GM12875 (cell line): ENCODE data around the gene CYP4V2.

ENCODE experiments used
- H3K4me3 ChIP-seq: one replicate; pipeline ENCODE4 v1.5.1; 2011; ENCODE audit warnings: low read depth, low read length, control low read depth
- TF ChIP-seq, protein P1 (sequence below): IDR thresholded peaks from 2 replicates; pipeline ENCODE4 v1.5.1; 2011; ENCODE audit warnings: low read depth, mild to moderate bottlenecking, control low read depth, inconsistent platforms, low read length, moderate library complexity, borderline replicate concordance; ENCODE audit not compliant: insufficient read depth

The CYP4V2 gene

DNA sequence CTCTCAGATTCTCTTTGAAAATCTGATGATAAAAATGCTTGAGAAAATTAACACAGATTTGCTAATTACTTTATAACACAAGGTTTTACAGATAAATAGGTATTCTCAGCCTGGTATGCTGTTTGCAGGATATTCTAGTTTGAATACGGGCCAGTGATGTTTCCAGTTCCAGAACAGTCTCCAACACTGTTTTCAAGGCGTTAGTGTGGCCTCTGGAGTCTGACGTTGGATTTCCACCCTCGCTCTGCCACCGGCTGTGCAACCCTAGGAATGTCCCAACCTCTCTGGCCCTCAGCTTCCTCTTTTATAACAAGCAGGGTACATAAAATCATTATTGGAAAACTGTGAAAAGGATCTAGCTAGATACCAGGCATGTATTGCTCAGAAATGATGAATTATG, 23.8 kb upstream of the CYP4V2 start:
- TF ChIP-seq, protein P1, sequence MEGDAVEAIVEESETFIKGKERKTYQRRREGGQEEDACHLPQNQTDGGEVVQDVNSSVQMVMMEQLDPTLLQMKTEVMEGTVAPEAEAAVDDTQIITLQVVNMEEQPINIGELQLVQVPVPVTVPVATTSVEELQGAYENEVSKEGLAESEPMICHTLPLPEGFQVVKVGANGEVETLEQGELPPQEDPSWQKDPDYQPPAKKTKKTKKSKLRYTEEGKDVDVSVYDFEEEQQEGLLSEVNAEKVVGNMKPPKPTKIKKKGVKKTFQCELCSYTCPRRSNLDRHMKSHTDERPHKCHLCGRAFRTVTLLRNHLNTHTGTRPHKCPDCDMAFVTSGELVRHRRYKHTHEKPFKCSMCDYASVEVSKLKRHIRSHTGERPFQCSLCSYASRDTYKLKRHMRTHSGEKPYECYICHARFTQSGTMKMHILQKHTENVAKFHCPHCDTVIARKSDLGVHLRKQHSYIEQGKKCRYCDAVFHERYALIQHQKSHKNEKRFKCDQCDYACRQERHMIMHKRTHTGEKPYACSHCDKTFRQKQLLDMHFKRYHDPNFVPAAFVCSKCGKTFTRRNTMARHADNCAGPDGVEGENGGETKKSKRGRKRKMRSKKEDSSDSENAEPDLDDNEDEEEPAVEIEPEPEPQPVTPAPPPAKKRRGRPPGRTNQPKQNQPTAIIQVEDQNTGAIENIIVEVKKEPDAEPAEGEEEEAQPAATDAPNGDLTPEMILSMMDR: no peak

GRCh38 chr4:186168750-186169149, 22.6 kb upstream of the CYP4V2 start:
- TF ChIP-seq, protein P1: no peak
- H3K4me3 ChIP-seq: no peak overlapping the region

More for the DNA sequence above, 23.8 kb upstream of the CYP4V2 start:
- no peak overlapping the region for H3K4me3 ChIP-seq

DNA sequence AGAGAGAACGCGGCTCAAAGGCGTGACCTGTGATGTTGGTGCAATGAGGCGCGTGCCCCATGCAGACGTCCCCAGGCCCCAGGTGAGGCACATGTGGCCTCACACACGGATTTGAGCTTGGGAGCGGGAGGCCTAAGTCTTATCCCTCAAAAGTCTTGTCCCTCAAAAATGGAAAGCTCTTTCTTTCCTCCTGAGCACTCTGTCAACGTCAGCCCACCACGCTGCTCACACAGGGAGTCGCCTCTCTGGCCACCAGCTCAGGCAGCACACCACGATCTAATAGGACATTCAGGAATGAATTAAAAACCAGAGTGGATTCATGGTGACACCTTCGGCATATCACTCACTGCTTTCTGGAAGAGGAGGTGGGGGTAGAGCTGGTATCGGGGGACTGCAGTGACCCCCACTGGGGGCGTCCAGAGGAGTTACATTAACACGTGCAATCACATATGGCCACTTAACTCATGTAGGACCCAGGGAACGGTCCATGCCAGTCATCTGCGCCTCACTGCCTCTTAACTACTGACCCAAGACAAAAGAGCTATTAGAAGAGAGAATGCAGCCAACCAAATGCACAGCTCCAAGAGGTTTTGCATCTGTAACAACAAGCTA, 21.9 kb upstream of the CYP4V2 start:
- H3K4me3 ChIP-seq: no peak overlapping the region
- TF ChIP-seq, protein P1: no peak

GRCh38 chr4:186169945-186170802, 21.2 kb upstream of the CYP4V2 start:
- TF ChIP-seq, protein P1: 0 out of 2 replicates have a peak, but pooled peaks have one; percentile 9
- H3K4me3 ChIP-seq: no peak overlapping the region

GRCh38 chr4:186170966-186171365, 20.4 kb upstream of the CYP4V2 start:
- TF ChIP-seq, protein P1: no peak
- no peak overlapping the region for H3K4me3 ChIP-seq

- TF ChIP-seq, protein P1: no peak
- H3K4me3 ChIP-seq: no peak overlapping the region
Measured at GRCh38 chr4:186172546-186172945, 18.8 kb upstream of the CYP4V2 start.

DNA sequence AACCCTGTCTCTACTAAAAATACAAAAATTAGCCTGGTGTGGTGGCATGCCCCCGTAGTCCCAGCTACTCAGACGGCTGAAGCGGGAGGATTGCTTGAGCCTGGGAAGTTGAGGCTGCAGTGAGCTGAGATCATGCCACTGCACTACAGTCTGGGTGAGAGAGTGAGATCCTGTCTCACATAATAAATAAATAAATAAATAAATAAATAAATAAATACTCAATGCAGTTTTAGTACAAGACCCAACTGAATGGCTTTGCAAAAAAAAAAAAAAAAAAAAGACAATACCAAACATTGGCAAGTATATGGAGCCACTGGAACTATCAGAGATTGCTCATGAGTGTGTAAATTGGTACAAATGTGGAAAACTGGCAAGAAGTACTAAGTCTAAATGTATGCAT, 3.3 kb upstream of the CYP4V2 start:
- TF ChIP-seq, protein P1: no peak
- H3K4me3 ChIP-seq: no peak overlapping the region
